HG03571 (cell line): ENCODE results near the gene GLS.
"Not testable (repeated sequence)": the region's sequence is repeated elsewhere in the genome, so short reads cannot be mapped to it uniquely, and the experiment has no call there.

Experiments used
- ATAC-seq: cut with Tn5 transposase; IDR thresholded peaks from one replicate; pipeline ENCODE4 v1.9.1; 2021; ENCODE audit not compliant: unreplicated experiment

The GLS gene

DNA sequence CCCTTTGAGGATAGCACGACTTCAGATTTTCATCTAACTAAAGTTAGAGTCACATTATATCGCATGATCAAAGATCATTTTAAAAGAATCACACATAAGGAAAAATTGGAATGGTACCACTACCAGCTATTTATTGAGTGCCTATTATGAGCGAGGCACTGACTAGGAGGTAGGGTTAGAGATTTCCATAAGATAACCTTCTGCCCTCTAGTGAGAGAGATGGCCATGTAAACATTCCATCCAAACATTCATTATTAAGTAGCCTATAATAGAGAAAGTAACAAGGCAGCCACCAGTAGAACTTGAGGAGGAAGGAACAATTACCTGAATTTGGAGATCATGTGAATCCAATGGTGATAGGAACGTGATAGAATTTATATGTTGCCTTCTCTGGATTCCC, 25.4 kb upstream of the GLS start:
- ATAC-seq, result no peak

DNA sequence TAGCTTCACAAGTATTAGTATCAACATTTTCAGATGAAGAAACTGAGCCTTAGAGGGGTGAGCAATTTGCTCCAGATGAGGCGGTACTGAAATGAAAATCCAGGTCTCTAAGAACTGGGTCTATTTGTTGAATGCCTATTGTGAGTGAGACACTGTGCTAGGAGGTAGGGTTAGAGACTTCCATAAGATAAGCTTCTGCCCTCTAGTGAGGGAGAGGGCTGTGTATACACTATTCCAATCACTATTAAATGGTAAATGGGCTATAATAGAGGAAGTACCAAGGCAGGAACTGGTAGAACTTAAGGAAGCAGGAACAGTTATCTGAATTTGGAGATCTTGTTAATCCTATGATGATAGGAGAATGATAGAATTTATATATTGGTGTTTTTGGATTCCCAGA, 23.6 kb upstream of the GLS start:
- ATAC-seq, result no peak

DNA sequence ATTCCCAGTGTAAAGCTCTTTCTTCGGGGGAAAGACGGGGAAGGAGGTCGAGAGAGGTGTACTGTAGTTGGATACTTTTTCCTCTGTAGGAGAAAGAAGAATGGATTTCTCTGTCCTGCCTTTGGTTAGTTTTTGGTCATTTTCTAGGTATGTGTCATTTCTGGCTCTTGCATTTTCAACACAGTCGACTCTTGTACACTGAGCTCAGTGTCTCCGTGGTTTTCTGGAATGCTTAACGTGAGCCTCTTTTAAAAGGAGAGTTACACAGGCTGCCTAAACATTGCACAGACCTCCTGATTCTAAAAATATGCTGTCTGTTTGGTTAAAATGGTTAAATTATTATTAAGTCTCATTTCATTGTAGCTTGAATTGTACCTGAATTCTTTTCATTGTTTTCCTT, 21.8 kb upstream of the GLS start:
- ATAC-seq, result no peak

DNA sequence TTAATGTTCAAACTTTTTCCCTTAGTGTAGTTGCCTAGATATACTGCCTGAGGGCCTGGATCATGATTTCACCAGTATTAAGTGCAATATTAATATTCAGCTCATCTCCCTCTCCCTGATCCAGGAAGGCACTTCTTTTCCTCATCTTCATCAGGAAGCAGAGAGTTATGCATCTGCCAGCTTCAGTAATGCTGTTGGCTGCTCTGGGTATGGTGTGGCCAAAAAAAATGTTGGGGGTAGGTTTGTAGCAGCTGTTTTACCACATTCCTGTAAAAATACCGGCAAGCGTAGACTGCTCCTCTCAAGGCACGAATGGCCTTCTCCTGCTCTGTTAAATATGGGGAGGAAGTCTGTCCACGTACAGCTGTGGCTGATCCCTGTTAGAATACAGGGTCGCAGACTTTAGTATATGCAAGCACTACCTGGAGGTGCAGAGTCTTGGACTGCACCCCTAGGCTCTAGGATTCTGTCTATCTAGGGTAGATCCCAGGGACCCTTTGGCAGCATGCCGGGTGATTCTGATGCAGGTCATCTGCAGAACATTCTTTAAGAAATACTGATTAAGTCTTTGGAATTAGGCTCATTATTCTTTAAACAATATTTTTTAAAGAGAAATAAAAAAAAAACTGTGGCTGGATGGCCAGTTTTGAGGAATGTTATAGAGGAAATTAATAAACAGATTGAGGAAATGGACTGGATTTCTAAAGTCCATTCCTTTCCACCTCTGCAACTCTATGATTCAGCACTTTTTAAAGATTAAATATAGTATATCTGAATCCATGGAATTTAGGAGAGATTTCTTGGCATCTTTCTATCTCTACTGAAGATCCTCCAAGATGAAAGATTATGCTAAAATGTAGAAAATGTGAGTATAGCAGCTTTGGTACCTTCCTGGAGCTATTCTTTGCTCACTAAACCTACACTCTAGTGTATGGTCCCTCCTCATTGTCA, 21.0 kb upstream of the GLS start:
- no peak for ATAC-seq

DNA sequence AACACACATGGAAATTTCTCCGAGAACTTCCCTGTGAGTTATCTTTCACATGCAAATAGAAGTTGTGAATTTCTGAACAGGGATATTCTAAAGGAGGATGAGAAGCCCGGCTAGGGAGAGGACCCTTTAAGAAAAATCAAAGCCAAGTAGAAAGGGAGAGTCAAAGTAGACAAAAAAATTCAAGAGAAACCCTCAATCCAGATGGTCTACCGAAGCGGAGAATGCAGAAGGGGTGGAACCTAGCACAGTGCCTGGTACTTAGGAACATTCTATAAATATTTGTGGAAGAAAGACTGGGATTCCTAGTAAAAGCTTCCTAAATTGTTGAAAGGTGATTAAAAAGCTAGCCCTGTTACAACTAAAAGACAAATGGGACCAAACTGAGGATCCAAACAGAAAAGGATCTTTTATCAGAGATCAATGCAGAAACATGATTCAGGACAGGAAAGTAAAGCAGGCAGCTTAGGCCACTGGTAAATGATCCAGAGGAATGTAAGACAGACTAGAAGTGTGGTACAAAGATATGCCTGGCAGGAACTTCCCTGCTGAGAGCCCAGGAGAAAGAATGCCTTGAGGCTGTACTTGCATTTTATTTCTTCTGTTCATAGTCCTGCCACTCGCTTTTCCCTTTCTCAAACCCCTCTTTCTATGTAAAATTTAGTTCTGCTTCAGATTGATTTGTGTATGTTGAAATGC, 19.5 kb upstream of the GLS start:
- no peak for ATAC-seq

DNA sequence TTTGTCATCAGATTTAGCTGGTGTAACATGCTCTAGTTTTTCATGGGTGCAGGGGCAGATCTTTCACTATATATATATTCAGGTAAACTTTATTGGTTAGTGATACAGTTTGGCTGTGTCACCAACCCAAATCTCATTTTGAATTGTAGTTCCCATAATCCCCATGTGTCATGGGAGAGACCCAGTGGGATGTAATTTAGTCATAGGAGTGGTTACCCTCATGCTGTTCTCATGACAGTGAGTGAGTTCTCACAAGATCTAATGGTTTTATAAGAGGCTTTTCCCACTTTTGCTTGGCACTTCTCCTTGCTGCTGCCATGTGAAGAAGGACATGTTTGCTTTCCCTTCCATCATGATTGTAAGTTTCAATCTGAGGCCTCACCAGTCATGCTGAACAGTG, 18.5 kb upstream of the GLS start:
- not testable (repeated sequence) for ATAC-seq

DNA sequence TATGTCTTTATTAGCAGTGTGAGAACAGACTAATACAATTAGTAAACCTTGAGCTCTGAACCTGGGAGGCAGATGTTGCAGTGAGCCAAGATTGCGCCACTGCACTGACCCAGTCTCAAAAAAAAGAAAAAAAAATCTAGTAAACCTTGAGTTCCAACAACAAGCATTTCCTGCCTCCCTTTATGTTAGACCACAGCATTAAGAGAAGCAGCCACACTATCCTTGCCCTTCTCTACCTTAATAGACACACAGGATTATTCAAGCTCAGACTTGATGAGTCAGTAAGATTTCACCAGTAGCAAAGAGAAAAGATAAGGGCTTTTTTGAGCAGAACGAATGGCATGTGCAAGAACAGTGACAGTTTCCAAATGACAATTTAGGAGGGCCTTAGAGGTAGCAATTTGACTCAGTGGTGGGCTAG, 18.0 kb upstream of the GLS start:
- no peak for ATAC-seq

DNA sequence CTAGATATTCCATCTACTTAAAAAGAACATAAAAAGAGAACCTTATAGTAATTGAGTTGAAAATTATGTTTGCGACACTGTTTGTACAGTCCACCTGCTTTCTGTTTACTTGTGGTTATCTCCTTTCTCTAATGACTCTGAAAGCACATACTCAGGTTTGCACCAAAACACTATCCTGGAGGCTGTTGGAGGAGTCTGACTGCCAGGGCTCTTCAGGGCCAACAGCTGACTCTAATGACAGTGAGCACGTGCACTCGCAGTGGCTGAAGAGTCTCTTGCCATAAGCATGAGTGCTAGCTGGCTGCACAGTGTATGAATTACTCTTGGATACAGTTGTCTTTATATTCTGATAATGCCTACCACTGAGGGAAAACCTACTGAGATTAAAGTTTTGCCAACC, 16.7 kb upstream of the GLS start:
- ATAC-seq, result no peak

DNA sequence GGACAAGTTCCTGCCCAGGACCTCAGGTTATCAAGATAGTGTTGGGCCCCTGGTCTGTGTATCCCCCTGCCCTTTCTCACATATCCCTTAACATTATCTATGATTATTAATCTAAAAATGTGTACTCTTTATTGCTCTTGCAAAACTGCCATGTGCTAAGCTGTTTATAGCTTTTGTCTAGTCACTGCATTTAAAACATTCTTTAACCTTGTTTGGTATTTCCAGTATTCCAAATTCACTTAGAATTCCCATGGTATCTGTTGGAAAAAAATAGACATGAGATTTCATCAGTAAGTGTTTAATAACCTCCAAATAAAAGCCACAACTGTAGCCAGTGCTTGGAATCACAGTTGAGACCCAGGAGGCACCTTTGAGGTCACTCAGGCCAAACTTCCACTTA, 16.2 kb upstream of the GLS start:
- no peak for ATAC-seq

DNA sequence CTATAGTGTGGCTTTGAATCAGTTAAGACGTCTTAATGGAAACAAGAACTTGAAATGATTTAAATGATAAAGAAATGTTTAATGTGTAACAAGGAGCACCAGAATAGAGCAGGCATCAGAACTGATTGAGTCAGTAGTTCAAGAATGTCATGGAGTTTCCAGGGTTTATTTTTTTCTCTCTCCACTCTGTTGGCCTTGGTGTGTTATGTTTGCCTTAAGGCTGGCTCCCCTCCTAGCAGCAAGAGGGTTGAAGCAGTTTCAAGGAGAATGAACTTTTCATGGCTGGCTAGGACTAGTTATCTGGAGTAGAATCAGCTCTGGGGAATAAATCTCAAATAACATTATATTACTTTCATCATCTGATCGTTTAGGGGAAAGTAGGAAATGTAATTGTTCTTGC, 13.4 kb upstream of the GLS start:
- ATAC-seq, result no peak

DNA sequence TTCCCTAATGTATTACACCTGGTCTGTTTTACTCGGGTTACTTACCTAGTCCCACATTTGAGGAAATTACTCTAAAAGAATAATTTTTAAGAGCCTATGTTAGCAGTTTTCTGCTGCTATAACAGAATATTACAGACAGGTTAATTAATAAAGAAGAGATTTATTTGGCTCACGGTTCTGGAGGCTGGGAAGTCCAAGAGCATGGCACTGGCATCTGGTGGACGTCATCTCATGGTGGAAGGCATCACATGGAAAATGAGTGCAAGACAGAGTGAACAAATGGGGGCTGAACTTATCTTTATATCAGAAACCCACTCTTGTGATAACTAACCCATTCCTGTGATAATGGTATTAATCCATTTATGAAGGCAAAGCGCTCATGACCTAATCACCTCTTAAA, 12.8 kb upstream of the GLS start:
- ATAC-seq, result no peak

DNA sequence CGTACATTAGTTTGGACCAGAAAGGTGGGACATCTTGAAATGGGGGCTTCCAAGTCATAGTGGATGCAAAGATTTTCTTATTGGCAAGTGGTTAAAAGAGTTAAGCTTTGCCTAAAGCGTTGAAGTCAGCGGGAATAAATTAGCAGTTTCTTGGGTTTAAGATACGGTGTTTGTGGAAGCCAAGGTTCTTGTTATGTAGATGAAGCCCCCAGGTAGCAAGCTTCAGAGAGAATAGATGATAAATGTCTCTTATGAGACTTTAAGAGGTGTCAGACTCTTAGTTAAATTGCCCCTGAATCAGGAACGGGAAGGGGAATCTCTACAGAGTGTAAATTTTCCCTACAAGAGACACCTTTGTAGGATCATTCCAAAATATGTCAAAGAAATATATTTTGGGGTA, 10.9 kb upstream of the GLS start:
- ATAC-seq, result no peak

DNA sequence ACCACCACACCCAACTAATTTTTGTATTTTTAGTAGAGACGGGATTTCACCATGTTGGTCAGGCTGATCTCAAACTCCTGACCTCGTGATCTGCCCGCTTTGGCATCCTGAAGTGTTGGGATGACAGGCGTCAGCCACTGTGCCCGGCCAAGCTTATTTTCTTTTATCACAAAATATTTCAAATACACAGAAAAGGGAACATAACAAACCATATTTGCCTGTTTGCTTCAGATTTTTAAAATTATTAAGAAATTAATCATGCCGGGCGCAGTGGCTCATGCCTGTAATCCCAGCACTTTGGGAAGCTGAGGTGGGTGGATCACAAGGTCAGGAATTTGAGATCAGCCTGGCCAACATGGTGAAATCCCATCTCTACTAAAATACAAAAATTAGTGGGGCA, 7.2 kb upstream of the GLS start:
- ATAC-seq, result not testable (repeated sequence)

DNA sequence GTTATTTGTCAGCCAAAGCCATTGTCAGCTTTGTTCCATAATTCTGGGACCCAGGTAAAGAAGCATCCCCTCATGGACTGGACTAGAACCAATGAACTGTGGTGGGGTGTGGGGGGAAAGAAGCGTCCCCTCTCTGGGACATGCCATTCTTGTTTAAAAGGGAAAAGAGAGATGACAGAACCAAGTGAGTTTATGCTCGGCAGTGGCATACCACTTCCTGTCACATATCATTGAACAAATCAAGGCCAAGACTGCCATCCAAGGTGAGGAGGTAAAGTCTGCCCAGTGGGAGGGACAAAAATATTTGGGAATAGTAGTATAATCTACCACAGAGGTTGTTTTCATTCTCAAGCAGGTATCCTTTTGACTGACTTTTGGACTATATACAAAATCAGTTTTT, 4.7 kb upstream of the GLS start:
- ATAC-seq, result no peak

DNA sequence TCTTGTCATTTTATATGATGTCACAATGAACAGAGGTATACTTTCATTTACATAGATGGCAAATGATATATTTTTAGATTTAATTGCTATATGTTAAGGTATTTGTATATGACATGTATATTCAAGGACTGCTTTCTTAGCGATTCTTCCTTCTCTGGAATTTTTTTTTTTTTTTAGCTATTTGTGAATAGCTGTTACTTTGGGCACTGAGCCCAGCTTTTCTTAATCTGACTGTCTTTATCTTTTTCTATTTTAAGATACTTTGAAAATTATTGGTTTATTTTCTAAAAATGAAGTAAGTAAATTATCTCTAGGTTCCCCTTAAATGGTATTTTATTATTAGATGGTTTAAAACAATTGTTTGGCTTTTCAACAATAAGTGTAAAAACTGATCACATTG, 4.0 kb upstream of the GLS start:
- no peak for ATAC-seq

DNA sequence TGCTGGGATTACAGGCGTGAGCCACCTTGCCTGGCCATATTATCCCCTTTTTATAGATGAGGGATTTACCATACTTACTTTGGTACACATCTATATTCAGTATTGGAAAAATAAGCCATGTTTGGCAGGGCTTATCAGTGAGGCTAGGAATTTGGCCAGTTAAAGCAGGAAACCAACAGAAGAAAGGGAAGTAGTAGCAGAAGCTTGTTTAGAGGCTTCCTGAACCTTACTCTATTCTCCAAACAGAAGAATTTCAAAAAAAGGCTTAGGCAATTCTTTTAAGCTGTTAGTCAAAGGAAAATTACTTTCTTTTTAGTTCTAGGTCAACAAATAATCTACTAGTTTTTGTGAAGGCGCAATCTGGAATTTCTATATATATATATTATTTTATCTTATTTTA, 3.2 kb upstream of the GLS start:
- no peak for ATAC-seq

DNA sequence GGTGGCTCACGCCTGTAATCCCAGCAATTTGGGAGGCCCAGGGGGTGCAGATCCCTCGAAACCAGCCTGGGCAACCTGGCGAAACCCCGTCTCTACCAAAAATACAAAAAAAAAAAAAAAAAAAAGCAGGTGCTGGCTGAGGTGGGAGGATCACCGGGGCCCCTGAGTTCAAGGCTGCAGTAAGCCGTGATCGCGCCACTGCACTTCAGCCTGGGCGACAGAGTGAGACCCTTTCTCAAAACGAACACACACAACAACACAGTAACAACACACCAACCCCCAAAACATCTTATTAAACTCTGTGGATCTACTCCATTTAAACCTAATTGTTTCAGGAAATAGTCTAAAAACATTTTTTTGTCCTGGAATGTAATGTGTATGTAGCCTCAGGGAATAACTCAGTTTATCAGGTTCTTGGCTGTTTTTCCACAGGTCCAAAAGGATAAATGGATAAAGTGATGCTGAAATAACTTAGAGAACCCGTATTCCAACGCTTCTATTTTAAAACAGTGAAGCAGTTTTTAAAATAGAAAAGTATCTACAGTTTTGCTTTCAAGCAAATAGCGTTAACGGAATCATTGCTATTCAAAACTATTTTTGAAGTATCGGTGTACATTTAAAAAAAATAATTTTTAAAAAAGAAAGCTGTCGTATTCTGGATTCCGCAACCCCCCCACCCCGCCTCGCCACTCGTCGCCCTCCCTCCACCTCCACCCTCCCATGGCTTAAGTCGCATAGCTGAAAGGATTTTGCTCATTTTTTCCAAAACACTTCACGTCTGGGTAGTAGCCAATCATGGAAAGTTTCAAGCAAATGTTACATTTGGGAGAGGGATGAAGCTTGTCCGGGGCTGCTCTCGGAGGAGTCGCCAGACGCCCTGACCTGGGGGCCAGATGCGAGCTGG, 895 bp upstream of the GLS start:
- peak; percentile 0 for ATAC-seq

DNA sequence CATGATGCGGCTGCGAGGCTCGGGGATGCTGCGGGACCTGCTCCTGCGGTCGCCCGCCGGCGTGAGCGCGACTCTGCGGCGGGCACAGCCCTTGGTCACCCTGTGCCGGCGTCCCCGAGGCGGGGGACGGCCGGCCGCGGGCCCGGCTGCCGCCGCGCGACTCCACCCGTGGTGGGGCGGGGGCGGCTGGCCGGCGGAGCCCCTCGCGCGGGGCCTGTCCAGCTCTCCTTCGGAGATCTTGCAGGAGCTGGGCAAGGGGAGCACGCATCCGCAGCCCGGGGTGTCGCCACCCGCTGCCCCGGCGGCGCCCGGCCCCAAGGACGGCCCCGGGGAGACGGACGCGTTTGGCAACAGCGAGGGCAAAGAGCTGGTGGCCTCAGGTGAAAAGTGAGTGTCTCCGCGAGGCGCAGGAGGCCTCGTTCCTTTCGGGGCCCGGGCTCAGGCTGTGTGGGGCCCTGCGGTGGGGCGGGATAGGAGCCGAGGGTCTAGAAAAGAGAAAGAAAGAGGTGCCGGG, 520 bp downstream of the GLS start:
- peak; percentile 2 for ATAC-seq

DNA sequence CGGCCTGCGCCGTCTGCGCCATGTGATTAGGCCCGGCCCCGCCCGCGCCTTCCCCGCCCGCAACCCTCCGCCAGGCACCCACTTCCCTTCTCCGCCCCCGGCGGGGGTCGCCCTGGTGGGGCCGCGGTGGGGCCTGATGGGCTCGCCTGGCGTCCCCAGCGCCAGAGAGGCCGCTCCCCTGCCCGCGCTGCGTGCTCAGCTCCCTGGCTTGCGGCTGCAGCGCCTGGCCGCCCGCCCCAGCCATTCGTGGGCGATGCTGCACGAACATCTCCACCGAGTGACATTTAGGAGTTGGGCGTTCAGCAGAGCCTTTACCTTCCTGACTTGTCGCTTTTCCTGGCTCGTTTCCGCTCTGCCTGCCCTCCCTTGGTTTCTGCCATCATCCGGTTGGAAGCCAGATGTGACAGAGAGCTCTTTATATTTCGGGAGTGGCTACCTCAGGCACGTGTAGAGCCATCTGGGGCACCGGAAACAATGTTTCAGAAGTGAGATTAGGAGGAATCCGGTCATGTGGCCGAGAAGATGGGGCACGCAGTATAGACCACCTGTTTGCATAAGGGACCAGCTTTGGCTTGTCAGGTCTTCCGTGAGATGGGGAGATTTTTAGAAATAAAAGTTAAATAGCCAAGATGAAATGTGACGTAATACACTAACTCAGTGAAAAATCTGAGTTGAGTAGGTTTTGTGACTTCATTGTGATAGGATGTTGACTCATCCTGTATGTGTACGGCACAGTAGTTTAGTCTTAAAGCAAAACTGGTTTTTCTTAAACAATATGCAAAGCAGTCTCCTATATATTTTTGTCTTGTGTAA, 1.2 kb downstream of the GLS start:
- peak; percentile 48 for ATAC-seq

DNA sequence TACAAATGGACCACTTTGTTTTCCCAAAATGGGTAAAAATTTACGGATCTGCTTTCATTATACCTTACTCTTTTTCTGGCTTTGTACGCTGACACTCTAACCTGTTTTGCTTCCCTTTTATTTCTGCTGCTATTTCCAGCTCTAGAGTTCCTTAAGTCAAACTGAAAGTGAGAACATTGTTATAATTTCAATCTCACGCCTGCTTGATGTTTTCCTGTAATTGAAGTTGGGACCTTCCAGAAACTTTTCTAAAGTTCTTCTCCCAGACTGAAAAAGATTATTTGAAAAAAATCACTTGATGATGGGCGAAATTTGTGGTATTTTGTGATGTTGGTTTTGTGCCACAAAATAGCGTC, 1.8 kb downstream of the GLS start:
- peak; percentile 1 for ATAC-seq
